GM12801 (cell line): Measurements from ENCODE around the gene BRINP3.

Experiments used
- CTCF ChIP-seq: IDR thresholded peaks from one replicate; pipeline ENCODE4 v1.5.1; 2011; ENCODE audit warnings: control low read depth; ENCODE audit not compliant: insufficient read length; ENCODE audit errors: extremely low read depth

Gene BRINP3

GRCh38 chr1:190479516-190479915, 1.9 kb upstream of the BRINP3 start:
- TF ChIP-seq CTCF: no peak

- no peak for TF ChIP-seq CTCF
Measured at GRCh38 chr1:190479050-190479397, 1.4 kb upstream of the BRINP3 start.

- TF ChIP-seq CTCF: no peak
Measured at GRCh38 chr1:190478149-190479049, 735 bp upstream of the BRINP3 start.

- TF ChIP-seq CTCF: no peak
Measured at GRCh38 chr1:190476806-190477205, 858 bp downstream of the BRINP3 start.

- no peak for TF ChIP-seq CTCF
Measured at GRCh38 chr1:190476321-190476720, 1.3 kb downstream of the BRINP3 start.

- no peak for TF ChIP-seq CTCF
Measured at GRCh38 chr1:190475421-190476141, 2.1 kb downstream of the BRINP3 start.

- no peak for TF ChIP-seq CTCF
Measured at GRCh38 chr1:190474650-190475211, 2.9 kb downstream of the BRINP3 start.
